ENCODE measurements around the gene MOCOS. TPM values are rescaled to one million over a fixed set of nuclear protein-coding genes. Genes with fewer than 3 reads are reported as not detected.
"Not testable (repeated sequence)": the region's sequence is repeated elsewhere in the genome, so short reads cannot be mapped to it uniquely, and the experiment has no call there.

MOCOS gene
- total RNA-seq, 1 donor from 2014 or later, result 0.41 TPM

DNA sequence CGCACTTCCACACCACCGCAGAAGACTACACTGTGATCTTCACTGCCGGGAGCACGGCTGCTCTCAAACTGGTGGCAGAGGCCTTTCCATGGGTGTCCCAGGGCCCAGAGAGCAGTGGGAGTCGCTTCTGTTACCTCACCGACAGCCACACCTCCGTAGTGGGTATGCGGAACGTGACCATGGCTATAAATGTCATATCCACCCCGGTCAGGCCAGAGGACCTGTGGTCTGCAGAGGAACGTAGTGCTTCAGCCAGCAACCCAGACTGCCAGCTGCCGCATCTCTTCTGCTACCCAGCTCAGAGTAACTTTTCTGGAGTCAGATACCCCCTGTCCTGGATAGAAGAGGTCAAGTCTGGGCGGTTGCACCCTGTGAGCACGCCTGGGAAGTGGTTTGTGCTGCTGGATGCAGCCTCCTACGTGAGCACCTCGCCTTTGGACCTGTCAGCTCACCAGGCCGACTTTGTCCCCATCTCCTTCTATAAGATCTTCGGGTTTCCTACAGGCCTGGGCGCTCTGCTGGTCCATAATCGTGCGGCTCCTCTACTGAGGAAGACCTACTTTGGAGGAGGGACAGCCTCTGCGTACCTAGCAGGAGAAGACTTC is 12.5 kb downstream of the MOCOS start:
- DNase-seq (ENCODE audit: low spot score in 2 of 2) (no peak), FAIRE-seq (no peak)

GRCh38 chr18:36200354-36200771 is 13.1 kb downstream of the MOCOS start:
- DNase-seq (ENCODE audit: low spot score in 2 of 2) (no peak), FAIRE-seq (no peak)

DNA sequence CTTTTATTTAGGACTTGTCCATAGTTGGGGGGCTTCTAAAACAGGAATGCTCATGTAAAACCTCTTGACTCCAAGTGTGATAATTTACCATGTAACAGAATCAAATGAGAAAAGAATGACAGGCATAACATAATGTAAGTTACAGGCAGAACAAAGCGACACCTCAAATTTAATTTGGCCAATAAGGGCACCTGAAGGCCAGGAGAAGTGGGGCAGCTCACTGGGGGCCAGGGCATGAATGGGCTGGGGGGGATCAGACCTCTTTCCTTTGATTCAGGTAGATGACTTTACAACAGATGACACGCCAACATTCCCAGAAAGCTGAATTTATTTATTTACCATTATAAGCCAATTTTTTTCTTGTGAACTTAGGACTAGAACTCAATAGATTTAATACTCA is 14.5 kb downstream of the MOCOS start:
- no peak for DNase-seq (ENCODE audit: low spot score in 2 of 2)
- FAIRE-seq, result no peak

DNA sequence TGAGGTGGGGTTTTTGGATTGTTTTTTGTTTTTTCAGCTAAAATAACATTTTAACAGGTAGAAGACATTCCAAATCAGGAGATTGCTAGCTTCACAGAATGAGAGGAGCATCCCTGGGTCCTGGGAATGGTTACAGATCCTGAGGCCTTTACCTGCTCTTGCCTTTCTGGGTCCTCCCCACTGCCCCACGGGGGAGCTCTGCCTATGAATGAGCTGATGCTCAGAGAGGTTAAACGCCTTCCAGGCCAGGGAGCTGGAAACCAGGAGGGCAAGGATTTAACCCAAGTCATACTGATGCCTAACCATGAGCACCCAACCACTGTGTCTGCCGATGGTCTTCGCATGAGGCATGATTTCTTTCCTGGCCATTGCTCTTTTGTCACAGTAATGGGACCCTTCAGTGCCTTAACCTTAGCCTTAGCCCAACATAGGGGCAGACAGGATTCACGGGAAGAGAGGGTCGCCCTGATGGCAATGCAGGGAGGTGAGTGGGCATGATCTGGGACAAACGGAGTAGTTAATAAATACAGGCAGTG is 16.1 kb downstream of the MOCOS start:
- FAIRE-seq (no peak), DNase-seq (ENCODE audit: low spot score in 2 of 2) (no peak)

GRCh38 chr18:36205166-36205565 is 17.9 kb downstream of the MOCOS start:
- DNase-seq (ENCODE audit: low spot score in 2 of 2), result no peak
- FAIRE-seq, result no peak

GRCh38 chr18:36207303-36207702 is 20.0 kb downstream of the MOCOS start:
- FAIRE-seq, result no peak
- DNase-seq (ENCODE audit: low spot score in 2 of 2), result no peak

DNA sequence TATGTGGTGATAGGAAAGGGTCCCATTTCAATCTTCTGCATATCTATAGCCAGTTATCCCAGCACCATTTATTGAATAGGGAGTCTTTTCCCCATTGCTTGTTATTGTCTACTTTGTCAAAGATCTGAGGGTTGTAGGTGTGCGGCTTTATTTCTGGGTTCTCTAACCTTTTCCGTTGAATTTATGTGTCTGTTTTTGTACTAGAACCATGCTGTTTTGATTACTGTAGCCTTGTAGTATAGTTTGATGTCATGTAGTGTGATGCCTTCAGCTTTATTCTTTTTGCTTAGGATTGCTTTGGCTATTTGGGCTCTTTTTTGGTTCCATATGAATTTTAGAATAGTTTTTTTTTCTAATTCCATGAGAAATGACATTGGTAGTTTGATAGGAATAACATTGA is 20.7 kb downstream of the MOCOS start:
- not testable (repeated sequence) for DNase-seq (ENCODE audit: low spot score in 2 of 2); FAIRE-seq

GRCh38 chr18:36211612-36212065 is 24.3 kb downstream of the MOCOS start:
- no peak for DNase-seq (ENCODE audit: low spot score in 2 of 2)
- FAIRE-seq, result no peak

- no peak for DNase-seq (ENCODE audit: low spot score in 2 of 2)
- FAIRE-seq, result no peak
Observed at GRCh38 chr18:36212301-36213171, 25.2 kb downstream of the MOCOS start.

GRCh38 chr18:36214811-36215210 is 27.5 kb downstream of the MOCOS start:
- DNase-seq (ENCODE audit: low spot score in 2 of 2) (no peak), FAIRE-seq (no peak)

DNA sequence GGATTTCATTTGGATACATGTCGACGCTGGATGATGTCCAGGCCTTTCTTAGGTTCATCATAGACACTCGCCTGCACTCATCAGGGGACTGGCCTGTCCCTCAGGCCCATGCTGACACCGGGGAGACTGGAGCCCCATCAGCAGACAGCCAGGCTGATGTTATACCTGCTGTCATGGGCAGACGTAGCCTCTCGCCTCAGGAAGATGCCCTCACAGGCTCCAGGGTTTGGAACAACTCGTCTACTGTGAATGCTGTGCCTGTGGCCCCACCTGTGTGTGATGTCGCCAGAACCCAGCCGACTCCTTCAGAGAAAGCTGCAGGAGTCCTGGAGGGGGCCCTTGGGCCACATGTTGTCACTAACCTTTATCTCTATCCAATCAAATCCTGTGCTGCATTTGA is 28.3 kb downstream of the MOCOS start:
- DNase-seq (ENCODE audit: low spot score in 2 of 2), result no peak
- FAIRE-seq, result no peak

GRCh38 chr18:36217348-36217747 is 30.1 kb downstream of the MOCOS start:
- FAIRE-seq (no peak), DNase-seq (ENCODE audit: low spot score in 2 of 2) (no peak)

GRCh38 chr18:36229188-36229587 is 41.9 kb downstream of the MOCOS start:
- no peak for FAIRE-seq
- DNase-seq (ENCODE audit: low spot score in 2 of 2), result no peak

DNA sequence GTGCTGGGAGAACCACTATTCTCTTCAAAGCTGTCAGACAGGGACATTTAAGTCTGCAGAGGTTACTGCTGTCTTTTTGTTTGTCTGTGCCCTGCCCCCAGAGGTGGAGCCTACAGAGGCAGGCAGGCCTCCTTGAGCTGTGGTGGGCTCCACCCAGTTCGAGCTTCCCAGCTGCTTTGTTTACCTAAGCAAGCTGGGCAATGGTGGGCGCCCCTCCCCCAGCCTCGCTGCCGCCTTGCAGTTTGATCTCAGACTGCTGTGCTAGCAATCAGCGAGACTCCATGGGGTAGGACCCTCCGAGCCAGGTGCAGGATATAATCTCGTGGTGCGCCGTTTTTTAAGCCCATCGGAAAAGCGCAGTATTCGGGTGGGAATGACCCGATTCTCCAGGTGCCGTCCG is 53.2 kb downstream of the MOCOS start:
- DNase-seq (ENCODE audit: low spot score in 2 of 2); FAIRE-seq: not testable (repeated sequence)

DNA sequence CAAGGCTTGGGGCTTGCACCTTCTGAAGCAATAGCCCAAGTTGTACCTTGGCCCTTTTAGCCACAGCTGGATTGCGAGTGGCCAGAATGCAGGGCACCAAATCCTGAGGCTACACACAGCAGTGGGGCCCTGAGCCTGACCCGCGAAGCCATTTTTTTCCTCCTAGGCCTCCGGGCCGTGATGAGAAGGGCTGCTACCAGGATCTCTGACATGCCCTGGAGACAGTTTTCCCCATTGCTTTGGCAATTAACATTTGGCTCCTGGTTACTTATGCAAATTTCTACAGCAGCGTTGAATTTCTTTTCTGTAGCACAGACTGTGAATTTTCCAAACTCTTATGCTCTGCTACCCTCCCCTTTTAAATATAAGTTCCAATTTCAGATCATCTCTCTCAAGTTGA is 54.5 kb downstream of the MOCOS start:
- FAIRE-seq (no peak), DNase-seq (ENCODE audit: low spot score in 2 of 2) (no peak)

DNA sequence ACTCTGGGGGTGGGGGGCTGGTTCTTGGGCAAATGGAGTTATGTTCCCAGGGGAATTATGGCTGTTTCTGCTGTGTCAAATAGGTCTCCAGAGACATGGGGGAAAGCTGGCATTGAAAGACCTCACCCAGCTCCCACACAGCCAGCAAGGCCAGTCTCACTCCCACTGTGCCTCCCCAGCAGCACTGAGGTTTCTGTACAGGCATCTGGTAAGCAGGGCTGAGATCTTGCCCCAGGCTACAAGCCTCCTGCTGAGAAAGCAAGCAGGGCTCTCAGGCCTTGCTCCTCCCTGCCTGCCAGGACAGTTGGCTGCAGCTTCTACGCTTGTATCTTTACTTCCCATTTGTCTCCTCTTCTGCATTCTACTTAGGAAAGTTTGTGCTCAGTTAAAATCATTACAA is 59.7 kb downstream of the MOCOS start:
- FAIRE-seq (no peak), DNase-seq (ENCODE audit: low spot score in 2 of 2) (no peak)

DNA sequence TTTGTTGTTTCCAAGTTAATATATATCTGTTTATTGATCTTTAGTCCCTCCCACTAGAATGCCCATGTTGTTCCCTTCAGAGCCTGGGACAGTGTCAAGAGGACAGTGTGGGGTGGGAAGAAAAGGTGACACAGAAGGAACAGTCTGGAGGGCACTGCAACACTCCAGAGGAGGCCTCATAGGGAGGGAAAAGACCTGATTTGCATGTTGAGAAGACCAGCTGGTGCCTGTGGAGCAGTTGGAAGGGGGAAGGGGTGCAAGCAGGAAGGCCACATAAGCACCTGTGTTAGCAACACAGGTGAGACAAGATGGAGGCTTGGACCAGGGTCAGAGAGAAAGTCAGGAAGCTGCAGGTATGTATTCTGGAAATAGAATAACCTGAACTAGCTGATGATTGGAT is 62.1 kb downstream of the MOCOS start:
- no peak for FAIRE-seq
- DNase-seq (ENCODE audit: low spot score in 2 of 2), result no peak

GRCh38 chr18:36250827-36251226 is 63.5 kb downstream of the MOCOS start:
- no peak for DNase-seq (ENCODE audit: low spot score in 2 of 2)
- FAIRE-seq, result no peak

GRCh38 chr18:36255072-36255698 is 67.9 kb downstream of the MOCOS start:
- DNase-seq (ENCODE audit: low spot score in 2 of 2), result no peak
- no peak for FAIRE-seq

- FAIRE-seq (no peak), DNase-seq (ENCODE audit: low spot score in 2 of 2) (no peak)
Observed at GRCh38 chr18:36256094-36256493, 68.8 kb downstream of the MOCOS start.

GRCh38 chr18:36262971-36263370 is 75.7 kb downstream of the MOCOS start:
- FAIRE-seq (no peak), DNase-seq (ENCODE audit: low spot score in 2 of 2) (no peak)
